Measurements from ENCODE around the gene PCDHB3. TPM values are rescaled to one million over a fixed set of nuclear protein-coding genes. Genes with fewer than 3 reads are reported as not detected.

PCDHB3 gene
- total and polyA plus RNA-seq, 11 donors = 0.27 to 2.9 (median 1.1) TPM

Other genes starting within 250 kb of the PCDHB3 start
- under 1 TPM in 7 of 9 donors, not detected in 2; 0.04 to 0.41 (median 0.19) TPM for gene PCDHA10, start 244.6 kb upstream of the PCDHB3 start, total RNA-seq
- under 1 TPM; under 0.01 to 0.01 TPM for gene PCDHA10, start 244.6 kb upstream of the PCDHB3 start, polyA plus RNA-seq
- under 1 TPM in 2 of 9 donors, not detected in 7; 0.08 to 0.13 TPM for gene PCDHA11, start 231.5 kb upstream of the PCDHB3 start, total RNA-seq
- not detected for gene PCDHA11, start 231.5 kb upstream of the PCDHB3 start, polyA plus RNA-seq
- gene PCDHA12, start 225.2 kb upstream of the PCDHB3 start, total RNA-seq = under 1 TPM in 4 of 9 donors, not detected in 5; 0.08 to 0.97 (median 0.09) TPM
- not detected for gene PCDHA12, start 225.2 kb upstream of the PCDHB3 start, polyA plus RNA-seq
- under 1 TPM in 2 of 9 donors, not detected in 7; 0.12 to 0.38 TPM for gene PCDHA13, start 218.3 kb upstream of the PCDHB3 start, total RNA-seq
- gene PCDHA13, start 218.3 kb upstream of the PCDHB3 start, polyA plus RNA-seq = under 1 TPM in 1 of 2 donors, not detected in 1; 0.01 TPM
- under 1 TPM in 6 of 9 donors, not detected in 3; 0.08 to 0.88 (median 0.14) TPM for gene PCDHAC1, start 174.2 kb upstream of the PCDHB3 start, total RNA-seq
- not detected for gene PCDHAC1, start 174.2 kb upstream of the PCDHB3 start, polyA plus RNA-seq
- gene PCDHAC2, start 134.0 kb upstream of the PCDHB3 start, total RNA-seq = 1 to 10 TPM in 2 of 9 donors, under 1 TPM in 7; 0.07 to 2.2 (median 0.47) TPM
- gene PCDHAC2, start 134.0 kb upstream of the PCDHB3 start, polyA plus RNA-seq = under 1 TPM in 1 of 2 donors, not detected in 1; 0.07 TPM
- under 1 TPM in 2 of 9 donors, not detected in 7; 0.04 to 0.05 TPM for gene PCDHB1, start 49.1 kb upstream of the PCDHB3 start, total RNA-seq
- gene PCDHB1, start 49.1 kb upstream of the PCDHB3 start, polyA plus RNA-seq = not detected
- gene PCDHB2, start 5.9 kb upstream of the PCDHB3 start, total RNA-seq = 1 to 10 TPM in 8 of 9 donors, under 1 TPM in 1; 0.70 to 4.3 (median 2.3) TPM
- under 1 TPM; 0.50 to 0.69 TPM for gene PCDHB2, start 5.9 kb upstream of the PCDHB3 start, polyA plus RNA-seq
- 1 to 10 TPM in 8 of 9 donors, under 1 TPM in 1; 0.91 to 2.8 (median 1.6) TPM for gene PCDHB4, start 21.3 kb downstream of the PCDHB3 start, total RNA-seq
- under 1 TPM; 0.30 to 0.55 TPM for gene PCDHB4, start 21.3 kb downstream of the PCDHB3 start, polyA plus RNA-seq
- gene PCDHB5, start 34.7 kb downstream of the PCDHB3 start, total RNA-seq = 1 to 10 TPM; 1.4 to 6.4 (median 3.9) TPM
- 1 to 10 TPM in 1 of 2 donors, under 1 TPM in 1; 0.69 to 1.6 TPM for gene PCDHB5, start 34.7 kb downstream of the PCDHB3 start, polyA plus RNA-seq
- 1 to 10 TPM in 1 of 9 donors, under 1 TPM in 8; 0.16 to 1.1 (median 0.44) TPM for gene PCDHB6, start 49.6 kb downstream of the PCDHB3 start, total RNA-seq
- under 1 TPM; 0.18 to 0.27 TPM for gene PCDHB6, start 49.6 kb downstream of the PCDHB3 start, polyA plus RNA-seq
- 1 to 10 TPM in 4 of 9 donors, under 1 TPM in 5; 0.52 to 1.3 (median 0.91) TPM for gene PCDHB7, start 72.2 kb downstream of the PCDHB3 start, total RNA-seq
- under 1 TPM; 0.19 to 0.44 TPM for gene PCDHB7, start 72.2 kb downstream of the PCDHB3 start, polyA plus RNA-seq
- 1 to 10 TPM in 8 of 9 donors, under 1 TPM in 1; 0.63 to 3.8 (median 1.5) TPM for gene PCDHB8, start 77.3 kb downstream of the PCDHB3 start, total RNA-seq
- under 1 TPM; 0.23 to 0.51 TPM for gene PCDHB8, start 77.3 kb downstream of the PCDHB3 start, polyA plus RNA-seq
- 1 to 10 TPM; 1.1 to 3.9 (median 2.2) TPM for gene PCDHB16, start 81.9 kb downstream of the PCDHB3 start, total RNA-seq
- under 1 TPM; 0.76 to 0.80 TPM for gene PCDHB16, start 81.9 kb downstream of the PCDHB3 start, polyA plus RNA-seq
- 1 to 10 TPM in 4 of 9 donors, under 1 TPM in 5; 0.62 to 1.6 (median 0.99) TPM for gene PCDHB9, start 86.7 kb downstream of the PCDHB3 start, total RNA-seq
- under 1 TPM; 0.30 to 0.35 TPM for gene PCDHB9, start 86.7 kb downstream of the PCDHB3 start, polyA plus RNA-seq
- 1 to 10 TPM in 4 of 9 donors, under 1 TPM in 5; 0.35 to 1.4 (median 0.91) TPM for gene PCDHB10, start 91.9 kb downstream of the PCDHB3 start, total RNA-seq
- gene PCDHB10, start 91.9 kb downstream of the PCDHB3 start, polyA plus RNA-seq = under 1 TPM; 0.28 to 0.34 TPM
- 1 to 10 TPM in 7 of 9 donors, under 1 TPM in 2; 0.61 to 2.8 (median 1.4) TPM for gene PCDHB11, start 99.2 kb downstream of the PCDHB3 start, total RNA-seq
- gene PCDHB11, start 99.2 kb downstream of the PCDHB3 start, polyA plus RNA-seq = under 1 TPM; 0.23 to 0.28 TPM
- gene PCDHB12, start 108.2 kb downstream of the PCDHB3 start, total RNA-seq = 1 to 10 TPM in 5 of 9 donors, under 1 TPM in 4; 0.37 to 2.4 (median 1.2) TPM
- under 1 TPM; 0.27 to 0.58 TPM for gene PCDHB12, start 108.2 kb downstream of the PCDHB3 start, polyA plus RNA-seq
- 1 to 10 TPM; 2.5 to 5.9 (median 3.6) TPM for gene PCDHB13, start 113.4 kb downstream of the PCDHB3 start, total RNA-seq
- gene PCDHB13, start 113.4 kb downstream of the PCDHB3 start, polyA plus RNA-seq = 1 to 10 TPM in 1 of 2 donors, under 1 TPM in 1; 0.99 to 1.5 TPM
- 1 to 10 TPM; 2.6 to 6.1 (median 4.3) TPM for gene PCDHB14, start 122.9 kb downstream of the PCDHB3 start, total RNA-seq
- 1 to 10 TPM in 1 of 2 donors, under 1 TPM in 1; 0.91 to 1.7 TPM for gene PCDHB14, start 122.9 kb downstream of the PCDHB3 start, polyA plus RNA-seq
- gene PCDHB15, start 144.9 kb downstream of the PCDHB3 start, total RNA-seq = 1 to 10 TPM; 3.7 to 7.5 (median 4.5) TPM
- gene PCDHB15, start 144.9 kb downstream of the PCDHB3 start, polyA plus RNA-seq = 1 to 10 TPM; 1.6 to 2.8 TPM
- not detected for gene SLC25A2, start 203.6 kb downstream of the PCDHB3 start, total RNA-seq
- gene SLC25A2, start 203.6 kb downstream of the PCDHB3 start, polyA plus RNA-seq = not detected
- 100 to 1,000 TPM in 4 of 9 donors, 10 to 100 TPM in 5; 73.9 to 107 (median 99.9) TPM for gene TAF7, start 220.3 kb downstream of the PCDHB3 start, total RNA-seq
- gene TAF7, start 220.3 kb downstream of the PCDHB3 start, polyA plus RNA-seq = 100 to 1,000 TPM in 1 of 2 donors, 10 to 100 TPM in 1; 47.2 to 159 TPM
- 1 to 10 TPM; 2.1 to 4.9 (median 3.5) TPM for gene PCDHGA1, start 230.0 kb downstream of the PCDHB3 start, total RNA-seq
- 1 to 10 TPM; 1.3 to 1.4 TPM for gene PCDHGA1, start 230.0 kb downstream of the PCDHB3 start, polyA plus RNA-seq
- 10 to 100 TPM in 6 of 9 donors, 1 to 10 TPM in 3; 5.8 to 15.1 (median 10.7) TPM for gene PCDHGA2, start 238.3 kb downstream of the PCDHB3 start, total RNA-seq
- gene PCDHGA2, start 238.3 kb downstream of the PCDHB3 start, polyA plus RNA-seq = 1 to 10 TPM; 2.7 to 3.6 TPM
- gene PCDHGA3, start 243.4 kb downstream of the PCDHB3 start, total RNA-seq = 10 to 100 TPM in 8 of 9 donors, 1 to 10 TPM in 1; 7.6 to 27.2 (median 14.7) TPM
- gene PCDHGA3, start 243.4 kb downstream of the PCDHB3 start, polyA plus RNA-seq = 1 to 10 TPM; 3.5 to 5.9 TPM
- 10 to 100 TPM in 4 of 9 donors, 1 to 10 TPM in 5; 4.4 to 11.9 (median 8.6) TPM for gene PCDHGB1, start 249.6 kb downstream of the PCDHB3 start, total RNA-seq
- gene PCDHGB1, start 249.6 kb downstream of the PCDHB3 start, polyA plus RNA-seq = 1 to 10 TPM in 1 of 2 donors, under 1 TPM in 1; 0.85 to 5.9 TPM